Activated T-cell treated with anti-CD3 and anti-CD28 coated beads, Interleukin-2, amount 50 U/mL, for 1 hour (primary cell): ENCODE data around the gene PLPP7.

Experiments used
- DNase-seq: peaks from one replicate; pipeline ENCODE4 v3.0.0-alpha.2; 2020

PLPP7 gene

GRCh38 chr9:131282688-131283422 lies 6.7 kb upstream of the PLPP7 start:
- DNase-seq = no peak

- no peak for DNase-seq
Measured at GRCh38 chr9:131284856-131285255, 4.7 kb upstream of the PLPP7 start.

GRCh38 chr9:131287359-131287758 lies 2.2 kb upstream of the PLPP7 start:
- DNase-seq = no peak

GRCh38 chr9:131288217-131288616 lies 1.3 kb upstream of the PLPP7 start:
- no peak for DNase-seq

DNA sequence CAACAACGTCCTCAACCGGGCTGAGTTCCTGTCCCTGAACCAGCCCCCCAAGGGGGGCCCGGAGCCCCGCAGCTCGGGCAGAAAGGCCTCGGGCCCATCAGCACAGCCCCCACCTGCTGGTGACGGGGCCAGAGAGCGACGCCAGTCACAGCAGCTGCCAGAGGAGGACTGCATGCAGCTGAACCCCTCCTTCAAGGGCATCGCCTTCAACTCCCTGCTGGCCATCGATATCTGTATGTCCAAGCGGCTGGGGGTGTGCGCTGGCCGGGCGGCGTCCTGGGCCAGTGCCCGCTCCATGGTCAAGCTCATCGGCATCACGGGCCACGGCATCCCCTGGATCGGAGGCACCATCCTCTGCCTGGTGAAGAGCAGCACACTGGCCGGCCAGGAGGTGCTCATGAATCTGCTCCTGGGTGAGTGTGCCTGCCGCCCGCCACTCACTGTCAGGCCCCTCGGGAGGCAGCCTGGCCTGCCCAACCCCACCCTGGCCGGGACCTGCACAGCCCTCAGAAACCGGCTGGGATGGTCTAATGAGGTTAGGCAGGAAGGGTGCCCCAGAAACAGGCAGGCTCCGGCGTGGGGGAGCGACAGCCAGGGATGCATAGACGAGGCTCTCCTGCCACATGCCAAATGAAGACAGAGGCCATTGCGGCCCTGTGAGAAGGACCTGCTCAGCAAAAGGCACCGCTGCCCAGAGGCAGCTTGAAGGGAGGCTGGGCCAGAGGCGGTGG lies 678 bp downstream of the PLPP7 start:
- DNase-seq = no peak

DNA sequence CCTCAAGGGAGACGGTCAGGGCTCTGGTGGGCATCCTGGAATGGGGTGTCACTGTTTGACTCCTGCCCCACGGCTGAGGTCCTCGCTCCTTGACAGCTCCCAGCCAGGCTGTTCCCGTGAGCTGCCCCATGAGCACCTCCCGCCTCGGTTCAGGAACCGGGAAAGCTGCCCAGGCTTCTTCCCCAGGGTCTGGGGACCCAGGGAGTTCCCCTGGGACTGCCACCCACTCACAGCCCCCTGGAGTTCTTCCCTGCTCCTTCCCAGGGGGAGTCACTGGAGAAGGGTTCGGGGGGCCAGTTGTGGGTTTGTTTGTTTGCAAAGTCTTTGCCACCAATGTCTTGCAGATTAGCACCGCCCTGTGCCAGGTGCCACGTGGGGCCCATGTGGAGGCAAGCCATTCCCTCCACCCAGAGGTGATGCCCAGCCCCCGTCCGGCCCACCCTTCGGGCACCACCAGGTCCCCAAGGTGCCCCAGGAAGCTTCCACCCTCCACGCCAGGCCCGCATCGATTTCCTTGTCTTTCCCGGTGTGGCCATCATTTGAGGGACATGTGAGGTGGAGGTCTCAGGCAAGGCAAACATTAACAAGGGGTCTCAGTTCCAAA lies 1.3 kb downstream of the PLPP7 start:
- no peak for DNase-seq

DNA sequence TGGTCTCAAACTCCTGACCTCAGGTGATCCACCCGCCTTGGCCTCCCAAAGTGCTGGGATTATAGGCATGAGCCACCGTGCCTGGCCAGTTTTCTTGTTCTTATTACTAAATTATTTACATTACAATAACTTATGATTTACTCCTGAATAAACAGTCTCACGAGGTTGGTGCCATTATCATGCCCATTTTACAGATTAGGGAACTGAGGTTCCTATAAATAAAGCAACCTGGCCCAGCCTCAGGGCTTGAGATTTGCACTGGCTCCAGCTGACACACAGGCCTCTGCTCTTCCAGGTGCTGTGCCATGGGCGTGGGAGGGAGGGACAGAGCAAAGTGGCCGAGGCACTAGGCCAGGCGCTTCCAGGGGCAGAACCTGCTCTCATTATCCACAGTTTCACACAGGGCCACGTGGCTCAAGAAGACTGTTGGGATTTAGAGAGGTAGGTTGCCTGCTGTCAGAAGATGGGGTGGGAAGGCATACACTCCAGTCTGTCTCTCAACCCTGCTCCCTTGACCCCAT lies 2.3 kb downstream of the PLPP7 start:
- DNase-seq = no peak

- no peak for DNase-seq
Measured at GRCh38 chr9:131292937-131293336, 3.4 kb downstream of the PLPP7 start.

DNA sequence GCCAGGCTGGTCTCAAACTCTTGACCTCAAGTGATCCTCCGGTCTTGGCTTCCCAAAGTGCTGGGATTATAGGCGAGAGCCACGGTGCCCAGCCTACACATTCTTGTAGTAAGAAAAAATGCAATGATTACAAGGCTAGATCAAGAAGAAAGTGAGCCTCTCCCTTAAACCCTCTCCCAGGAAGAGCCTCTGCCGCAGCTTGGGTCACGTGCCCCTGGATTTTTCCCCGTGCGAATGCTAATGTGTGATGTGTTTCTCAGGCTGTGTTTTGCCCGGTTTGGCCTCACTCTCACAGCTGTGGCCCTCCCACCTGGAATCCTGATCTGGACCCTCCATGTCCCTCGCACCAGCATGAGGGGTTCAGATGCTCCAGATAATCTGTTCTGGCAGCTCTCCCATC lies 6.9 kb downstream of the PLPP7 start:
- no peak for DNase-seq

- no peak for DNase-seq
Measured at GRCh38 chr9:131296906-131297500, 7.5 kb downstream of the PLPP7 start.

- no peak for DNase-seq
Measured at GRCh38 chr9:131297903-131298302, 8.4 kb downstream of the PLPP7 start.

DNA sequence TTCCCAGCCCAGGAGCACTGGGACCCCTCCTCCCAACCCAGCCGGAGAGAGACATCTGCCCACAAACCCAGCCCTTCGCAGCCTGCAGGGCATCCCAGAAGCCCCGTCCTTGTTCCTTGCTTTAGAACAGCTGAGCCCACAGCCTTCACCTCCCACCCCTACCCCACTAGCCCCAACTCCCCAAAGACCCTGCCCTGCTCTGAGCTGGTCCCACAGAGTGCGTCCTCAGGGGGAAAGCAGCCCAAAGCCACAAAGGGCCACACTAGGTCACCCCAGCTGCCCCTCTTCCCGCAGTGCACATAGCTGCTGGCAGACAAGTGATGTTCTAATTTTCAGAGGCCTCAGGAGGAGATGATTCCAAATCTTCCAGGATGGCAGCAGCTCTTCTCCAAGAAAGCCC lies 8.8 kb downstream of the PLPP7 start:
- no peak for DNase-seq

- DNase-seq = no peak
Measured at GRCh38 chr9:131298816-131299215, 9.3 kb downstream of the PLPP7 start.

DNA sequence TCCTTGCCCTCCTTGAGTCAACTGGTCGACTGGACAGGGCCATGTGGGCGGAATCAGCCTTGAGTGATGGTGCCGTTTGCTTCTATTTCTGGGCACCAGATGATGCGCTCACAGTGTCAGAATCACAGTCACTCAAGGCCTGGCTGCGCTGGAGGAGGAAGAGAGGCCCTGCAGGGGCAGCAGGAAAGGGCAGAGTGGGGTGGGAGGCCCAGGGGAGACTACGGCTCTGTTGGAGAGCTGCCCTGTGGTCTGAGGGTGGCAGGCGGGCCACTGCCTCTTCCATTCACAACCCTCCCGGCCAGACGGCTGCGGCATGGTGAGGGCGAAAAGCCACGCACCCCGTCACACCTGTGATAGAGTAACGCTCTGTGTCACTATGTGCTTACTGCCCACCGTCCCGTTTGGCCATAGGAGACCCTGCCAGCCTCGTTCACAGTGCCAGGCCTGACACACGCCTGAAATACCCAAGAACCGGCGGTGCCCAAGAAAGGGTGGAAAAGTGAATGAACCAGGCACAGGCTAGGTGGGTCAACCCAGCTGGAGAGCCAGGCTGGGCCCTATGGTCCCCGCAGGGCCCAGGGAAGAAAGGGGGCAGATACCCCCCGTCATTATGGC lies 9.9 kb downstream of the PLPP7 start:
- DNase-seq = no peak

DNA sequence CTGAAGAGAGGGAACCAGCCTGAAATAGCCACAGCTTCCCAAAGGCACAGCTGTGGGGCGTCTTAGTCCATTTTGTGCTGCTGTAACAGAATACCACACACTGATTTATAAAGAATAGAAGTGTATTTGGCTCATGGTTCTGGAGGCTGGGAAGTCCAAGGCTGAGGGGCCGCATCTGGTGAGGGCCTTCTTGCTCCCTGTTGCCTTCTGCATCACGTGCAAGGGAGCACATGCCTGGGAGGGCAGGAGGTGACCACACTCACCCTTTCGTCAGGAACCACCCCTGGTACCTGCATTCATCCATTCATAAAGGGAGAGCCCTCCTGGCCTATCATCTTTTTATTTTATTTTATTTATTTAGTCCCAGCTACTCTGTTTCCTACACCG lies 10.4 kb downstream of the PLPP7 start:
- DNase-seq = no peak

DNA sequence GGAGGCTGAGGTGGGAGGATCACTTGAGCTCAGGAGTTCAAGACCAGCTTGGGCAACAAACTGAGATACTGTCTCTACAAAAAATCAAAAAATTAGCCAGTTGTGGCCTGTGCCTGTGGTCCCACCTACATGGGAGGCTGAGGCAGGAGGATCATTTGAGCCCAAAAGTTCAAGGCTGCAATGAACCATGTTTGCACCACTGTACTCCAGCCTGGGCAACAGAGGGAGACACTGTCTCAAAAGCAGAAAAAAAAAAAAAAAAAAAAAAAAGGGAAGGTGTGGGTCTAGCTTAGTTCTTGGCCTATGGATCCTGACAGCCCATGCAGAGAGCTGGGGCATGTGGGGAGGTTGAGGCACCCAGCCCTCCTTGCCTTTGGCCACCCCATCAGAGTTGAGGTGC lies 10.9 kb downstream of the PLPP7 start:
- DNase-seq = no peak

- no peak for DNase-seq
Measured at GRCh38 chr9:131302244-131303075, 12.9 kb downstream of the PLPP7 start.

DNA sequence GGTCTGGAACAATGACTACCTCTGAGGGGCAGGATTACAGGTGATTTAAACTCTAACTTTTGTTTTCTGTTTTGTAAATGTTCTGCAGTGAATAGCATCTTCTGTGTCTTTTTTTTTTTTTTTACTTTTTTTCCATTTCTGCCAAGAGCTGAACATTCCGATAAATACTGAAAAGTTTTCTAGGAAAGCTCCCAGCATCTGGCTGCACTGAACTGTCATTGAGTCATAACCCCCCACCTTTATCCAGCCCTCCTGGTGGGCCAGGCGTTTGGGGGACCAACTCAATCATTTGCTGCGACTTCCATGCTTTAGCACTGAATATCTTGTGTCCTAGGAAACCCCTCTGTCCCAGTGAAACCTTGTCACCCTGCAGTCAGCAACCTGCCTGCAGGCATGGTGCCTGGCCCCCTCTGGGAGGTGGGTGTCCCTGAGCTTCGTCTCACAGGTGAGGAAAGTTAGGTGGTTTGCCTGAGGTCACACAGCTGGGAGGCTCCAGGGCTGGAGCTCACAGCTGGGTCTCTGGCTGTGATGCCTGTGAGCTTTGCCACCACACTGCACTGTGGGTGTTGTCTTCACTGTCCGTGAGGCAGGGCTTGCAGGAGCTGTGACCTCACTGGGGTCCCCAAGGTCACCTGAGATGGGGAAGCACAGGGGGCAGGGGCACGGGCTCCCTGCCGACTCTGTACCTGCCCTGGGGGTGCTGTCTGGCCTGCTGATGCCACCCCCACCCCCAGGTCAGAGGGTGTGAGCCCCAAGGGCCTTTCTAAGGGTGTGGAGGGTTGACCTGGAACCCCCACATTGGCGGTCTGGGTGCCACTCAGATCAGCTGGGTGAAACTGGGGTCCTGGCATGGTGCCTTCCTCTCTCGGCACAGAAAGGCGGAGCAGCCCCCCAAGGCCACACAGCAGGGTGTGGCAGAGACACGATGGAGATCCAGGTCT lies 14.1 kb downstream of the PLPP7 start:
- no peak for DNase-seq

DNA sequence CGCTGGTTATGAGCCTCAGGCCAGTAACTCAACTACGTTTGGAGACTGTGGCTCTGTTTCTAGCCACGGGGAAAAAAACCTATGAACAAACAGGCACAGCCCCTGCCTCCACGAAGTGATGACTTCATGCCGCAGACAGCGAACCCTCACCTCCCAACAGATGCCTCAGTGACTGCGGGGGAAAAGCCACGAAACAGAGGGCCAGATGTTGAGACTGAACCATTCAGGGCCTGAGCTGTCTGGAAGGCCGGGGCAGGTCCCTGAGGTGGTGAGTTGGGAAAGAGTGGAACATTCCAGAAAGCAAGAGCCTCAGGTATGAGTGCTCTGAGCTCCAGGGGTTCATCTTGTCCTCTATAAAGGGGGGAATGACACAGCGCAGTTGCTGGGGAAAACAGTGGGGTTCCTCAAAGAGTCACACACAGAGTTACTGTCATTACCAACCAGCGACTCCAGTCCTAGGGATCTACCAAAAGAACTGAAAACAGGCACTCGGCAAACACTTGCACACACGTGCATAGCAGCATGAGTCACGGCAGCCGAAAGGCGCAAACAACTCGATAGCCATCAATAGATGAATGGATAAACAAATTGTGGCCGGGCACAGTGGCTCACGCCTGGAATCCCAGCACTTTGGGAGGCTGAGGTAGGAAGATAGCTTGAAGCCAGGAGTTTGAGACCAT lies 15.3 kb downstream of the PLPP7 start:
- DNase-seq = no peak

- no peak for DNase-seq
Measured at GRCh38 chr9:131306397-131307004, 17.0 kb downstream of the PLPP7 start.
